ENCODE results near the gene KLF8. TPM values are rescaled to one million over a fixed set of nuclear protein-coding genes. Genes with fewer than 3 reads are reported as not detected.

KLF8 gene
- total RNA-seq, 6 experiments from 2014 or later = 0.44 to 0.61 (median 0.52) TPM

DNA sequence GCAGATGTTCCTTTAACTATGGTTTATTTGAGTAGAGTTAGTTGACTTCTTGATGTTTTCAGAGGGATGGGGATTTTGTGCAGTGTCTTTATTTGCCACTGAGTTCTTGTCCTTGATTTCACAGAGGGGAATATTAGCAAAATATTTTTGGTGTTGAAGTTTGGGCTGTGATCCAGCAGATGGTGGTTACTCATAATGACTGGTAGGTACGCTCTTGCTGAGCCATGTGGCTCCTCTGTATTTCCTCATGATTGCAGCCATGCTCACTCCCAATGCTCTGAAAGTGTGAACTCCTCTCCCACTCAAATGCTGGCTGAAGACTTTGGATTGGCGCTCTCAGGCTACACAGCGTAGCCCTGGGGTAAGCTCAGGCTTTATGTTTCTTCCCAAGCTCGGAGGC, 77.7 kb downstream of the KLF8 start:
- H3K27me3 ChIP-seq = no peaks in the 10 kb centered on the region
- TF ChIP-seq, protein P1, sequence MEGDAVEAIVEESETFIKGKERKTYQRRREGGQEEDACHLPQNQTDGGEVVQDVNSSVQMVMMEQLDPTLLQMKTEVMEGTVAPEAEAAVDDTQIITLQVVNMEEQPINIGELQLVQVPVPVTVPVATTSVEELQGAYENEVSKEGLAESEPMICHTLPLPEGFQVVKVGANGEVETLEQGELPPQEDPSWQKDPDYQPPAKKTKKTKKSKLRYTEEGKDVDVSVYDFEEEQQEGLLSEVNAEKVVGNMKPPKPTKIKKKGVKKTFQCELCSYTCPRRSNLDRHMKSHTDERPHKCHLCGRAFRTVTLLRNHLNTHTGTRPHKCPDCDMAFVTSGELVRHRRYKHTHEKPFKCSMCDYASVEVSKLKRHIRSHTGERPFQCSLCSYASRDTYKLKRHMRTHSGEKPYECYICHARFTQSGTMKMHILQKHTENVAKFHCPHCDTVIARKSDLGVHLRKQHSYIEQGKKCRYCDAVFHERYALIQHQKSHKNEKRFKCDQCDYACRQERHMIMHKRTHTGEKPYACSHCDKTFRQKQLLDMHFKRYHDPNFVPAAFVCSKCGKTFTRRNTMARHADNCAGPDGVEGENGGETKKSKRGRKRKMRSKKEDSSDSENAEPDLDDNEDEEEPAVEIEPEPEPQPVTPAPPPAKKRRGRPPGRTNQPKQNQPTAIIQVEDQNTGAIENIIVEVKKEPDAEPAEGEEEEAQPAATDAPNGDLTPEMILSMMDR (IDR thresholded peaks at IDR 0.05) = no peak
- no peak for TF ChIP-seq POLR2A (IDR thresholded peaks at IDR 0.05)
- no peak overlapping the region for H3K27ac ChIP-seq
- no peaks in the 10 kb centered on the region for H3K36me3 ChIP-seq
- ATAC-seq (no peak), DNase-seq (no peak)
- no peaks in the 10 kb centered on the region for H3K9me3 ChIP-seq
- no peak overlapping the region for H3K4me3 ChIP-seq
- H3K4me1 ChIP-seq = no peaks in the 10 kb centered on the region
- WGBS (ENCODE audit: insufficient coverage, low coverage, low lambda C conversion rate, missing lambda C conversion rate) = 45% methylated on average over 2 of the region's 4 CpGs
- intact Hi-C loops (cut with DNase I) = no loop called here

DNA sequence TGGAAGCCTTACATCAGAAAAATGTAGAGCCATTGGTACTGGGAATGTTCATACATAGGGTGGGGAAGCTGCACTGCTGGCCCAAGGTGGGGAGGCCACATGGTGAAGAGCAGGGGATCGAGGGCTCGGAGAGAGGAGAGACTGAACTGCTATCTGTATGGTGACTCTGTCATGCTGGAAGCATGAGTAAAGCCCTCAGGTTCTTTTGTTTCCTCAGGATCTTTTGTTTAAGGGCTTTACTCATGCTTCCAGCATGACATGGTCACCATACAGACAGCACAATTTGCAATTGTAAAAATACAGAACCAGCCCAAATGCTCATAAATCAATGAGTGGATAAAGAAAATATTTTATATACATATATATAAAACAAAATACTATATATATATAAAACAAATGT, 78.4 kb downstream of the KLF8 start:
- no peak for ATAC-seq
- H3K27me3 ChIP-seq = no peaks in the 10 kb centered on the region
- H3K27ac ChIP-seq = no peak overlapping the region
- H3K4me3 ChIP-seq = no peak overlapping the region
- no peaks in the 10 kb centered on the region for H3K4me1 ChIP-seq
- H3K36me3 ChIP-seq = no peaks in the 10 kb centered on the region
- no peak for DNase-seq
- WGBS (ENCODE audit: insufficient coverage, low coverage, low lambda C conversion rate, missing lambda C conversion rate) = 81% methylated on average over 2 of the region's 2 CpGs
- TF ChIP-seq POLR2A (IDR thresholded peaks at IDR 0.05) = no peak
- TF ChIP-seq, protein P1 (IDR thresholded peaks at IDR 0.05) = no peak
- H3K9me3 ChIP-seq = no peaks in the 10 kb centered on the region
- intact Hi-C loops (cut with DNase I) = no loop called here

DNA sequence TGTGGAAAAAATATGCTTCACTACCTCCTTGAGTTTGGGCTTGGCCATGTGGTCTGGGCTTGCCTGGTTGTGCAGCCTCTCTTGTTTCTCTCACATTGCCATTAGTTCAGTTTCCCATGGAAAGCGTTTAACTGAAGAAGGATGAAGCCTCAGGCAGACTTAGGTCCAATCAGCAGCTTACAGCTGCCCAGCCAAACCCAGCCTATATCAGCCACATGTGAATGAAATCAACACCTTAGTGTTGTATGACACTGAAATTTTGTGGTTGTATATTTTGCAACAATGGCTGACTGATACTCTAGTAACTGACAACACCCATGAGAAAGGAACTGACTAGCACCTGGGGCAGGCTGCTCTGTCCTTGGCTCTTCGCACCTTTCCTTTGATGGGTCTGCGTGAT, 81.2 kb downstream of the KLF8 start:
- TF ChIP-seq, protein P1 (IDR thresholded peaks at IDR 0.05) = no peak
- TF ChIP-seq POLR2A (IDR thresholded peaks at IDR 0.05) = no peak
- no peaks in the 10 kb centered on the region for H3K27me3 ChIP-seq
- intact Hi-C loops (cut with DNase I) = no loop called here
- DNase-seq (no peak), ATAC-seq (no peak)
- H3K27ac ChIP-seq = no peak overlapping the region
- WGBS (ENCODE audit: insufficient coverage, low coverage, low lambda C conversion rate, missing lambda C conversion rate) = 66% methylated on average over 3 of the region's 3 CpGs
- H3K4me1 ChIP-seq = no peaks in the 10 kb centered on the region
- no peaks in the 10 kb centered on the region for H3K36me3 ChIP-seq
- H3K4me3 ChIP-seq = no peak overlapping the region
- H3K9me3 ChIP-seq = no peaks in the 10 kb centered on the region

DNA sequence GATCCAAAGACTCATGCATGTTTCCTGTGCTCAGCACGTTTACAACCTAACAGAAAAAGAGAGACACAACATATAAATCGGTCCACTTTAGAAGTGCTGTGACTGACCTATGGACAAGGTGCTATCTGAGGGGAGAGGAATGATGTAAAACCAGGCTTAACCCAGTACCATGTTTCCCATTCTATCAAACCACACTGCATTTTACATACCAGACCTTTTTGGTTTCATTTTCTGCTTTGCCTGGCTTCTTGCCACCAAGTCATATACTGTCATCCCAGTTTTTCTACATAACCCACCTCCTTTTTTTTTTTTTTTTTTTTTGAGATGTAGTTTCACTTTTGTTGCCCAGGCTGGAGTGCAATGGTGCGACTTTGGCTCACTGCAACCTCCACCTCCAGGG, 82.2 kb downstream of the KLF8 start:
- Histone ChIP-seq H3K4me3 (no peak overlapping the region), H3K9me3 (no peaks in the 10 kb centered on the region), H3K36me3 (no peaks in the 10 kb centered on the region), H3K27me3 (no peaks in the 10 kb centered on the region), H3K4me1 (no peaks in the 10 kb centered on the region), H3K27ac (no peak overlapping the region)
- intact Hi-C loops (cut with DNase I) = no loop called here
- 17% methylated on average over 3 of the region's 3 CpGs for WGBS (ENCODE audit: insufficient coverage, low coverage, low lambda C conversion rate, missing lambda C conversion rate)
- TF ChIP-seq POLR2A (IDR thresholded peaks at IDR 0.05) = no peak
- TF ChIP-seq, protein P1 (IDR thresholded peaks at IDR 0.05) = no peak
- DNase-seq = no peak
- ATAC-seq = no peak

DNA sequence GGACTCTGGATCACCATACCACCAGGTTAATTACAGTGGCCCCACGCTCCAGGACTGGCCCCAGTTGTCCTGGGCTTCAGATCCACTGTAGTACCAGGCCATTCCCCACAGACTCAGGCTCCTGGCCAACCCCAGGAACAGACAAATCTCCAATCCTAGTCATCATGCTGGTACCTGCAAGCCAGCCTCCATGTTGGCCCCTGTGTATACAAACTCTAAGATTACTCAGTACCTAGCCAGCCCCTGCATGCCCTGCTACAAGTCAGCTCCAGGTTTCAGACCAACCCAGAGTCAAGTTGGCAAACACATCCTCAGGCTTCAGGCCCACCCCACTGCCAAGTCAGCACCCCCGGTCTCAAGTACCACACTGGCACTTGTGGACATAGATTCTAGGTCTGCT, 85.9 kb downstream of the KLF8 start:
- Histone ChIP-seq H3K27ac (no peak overlapping the region), H3K27me3 (no peaks in the 10 kb centered on the region), H3K9me3 (no peaks in the 10 kb centered on the region), H3K36me3 (no peaks in the 10 kb centered on the region), H3K4me3 (no peak overlapping the region), H3K4me1 (no peaks in the 10 kb centered on the region)
- DNase-seq (no peak), ATAC-seq (no peak)
- 72% methylated on average over 2 of the region's 2 CpGs for WGBS (ENCODE audit: insufficient coverage, low coverage, low lambda C conversion rate, missing lambda C conversion rate)
- intact Hi-C loops (cut with DNase I) = no loop called here
- TF ChIP-seq POLR2A (IDR thresholded peaks at IDR 0.05) = no peak
- TF ChIP-seq, protein P1 (IDR thresholded peaks at IDR 0.05) = no peak

Measured in right lobe of liver (tissue), 6 donors.